Measurements from ENCODE around the gene MFRP. TPM values are rescaled to one million over a fixed set of nuclear protein-coding genes. Genes with fewer than 3 reads are reported as not detected.

The MFRP gene
- total RNA-seq, 4 donors from 2014 or later = not detected

DNA sequence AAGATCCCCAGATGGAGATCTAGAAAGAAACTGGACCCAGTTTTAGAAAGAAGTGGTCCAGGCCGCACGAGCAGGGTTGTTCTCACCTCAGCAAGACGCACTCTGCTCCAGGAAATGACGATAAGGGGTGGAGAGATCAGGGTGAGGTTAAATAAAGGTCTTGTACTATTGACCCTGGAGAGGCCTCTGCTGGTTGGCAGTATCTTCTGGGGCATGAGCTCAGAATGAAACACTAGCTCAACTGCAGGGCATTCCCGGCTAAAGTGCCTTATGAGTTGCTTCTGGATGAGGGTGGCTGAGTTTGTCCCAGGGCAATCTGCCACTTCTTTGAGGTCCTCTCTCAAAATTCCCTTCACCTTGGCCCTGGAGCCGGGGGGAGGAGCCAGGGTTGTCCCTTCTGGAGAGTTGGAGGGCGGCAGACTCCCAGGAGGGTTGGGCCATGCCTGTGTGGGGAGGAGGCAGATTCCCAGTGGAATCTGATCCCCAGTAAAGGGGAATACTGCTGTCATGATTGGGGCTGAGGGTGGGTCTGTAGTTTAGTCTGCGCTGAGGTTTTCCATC, 24.1 kb upstream of the MFRP start:
- 68 to 74% methylated on average over 8 of the region's 8 CpGs for WGBS, 2 donors
- H3K4me3 ChIP-seq (ENCODE audit: low read depth, poor library complexity, severe bottlenecking) = no peak overlapping the region
- TF ChIP-seq, protein P1, sequence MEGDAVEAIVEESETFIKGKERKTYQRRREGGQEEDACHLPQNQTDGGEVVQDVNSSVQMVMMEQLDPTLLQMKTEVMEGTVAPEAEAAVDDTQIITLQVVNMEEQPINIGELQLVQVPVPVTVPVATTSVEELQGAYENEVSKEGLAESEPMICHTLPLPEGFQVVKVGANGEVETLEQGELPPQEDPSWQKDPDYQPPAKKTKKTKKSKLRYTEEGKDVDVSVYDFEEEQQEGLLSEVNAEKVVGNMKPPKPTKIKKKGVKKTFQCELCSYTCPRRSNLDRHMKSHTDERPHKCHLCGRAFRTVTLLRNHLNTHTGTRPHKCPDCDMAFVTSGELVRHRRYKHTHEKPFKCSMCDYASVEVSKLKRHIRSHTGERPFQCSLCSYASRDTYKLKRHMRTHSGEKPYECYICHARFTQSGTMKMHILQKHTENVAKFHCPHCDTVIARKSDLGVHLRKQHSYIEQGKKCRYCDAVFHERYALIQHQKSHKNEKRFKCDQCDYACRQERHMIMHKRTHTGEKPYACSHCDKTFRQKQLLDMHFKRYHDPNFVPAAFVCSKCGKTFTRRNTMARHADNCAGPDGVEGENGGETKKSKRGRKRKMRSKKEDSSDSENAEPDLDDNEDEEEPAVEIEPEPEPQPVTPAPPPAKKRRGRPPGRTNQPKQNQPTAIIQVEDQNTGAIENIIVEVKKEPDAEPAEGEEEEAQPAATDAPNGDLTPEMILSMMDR (IDR thresholded peaks at IDR 0.05) = no peak
- no peak for TF ChIP-seq POLR2A (IDR thresholded peaks at IDR 0.05)
- no peak for DNase-seq (ENCODE audit: low spot score in 2 of 2)
- intact Hi-C loops (cut with DNase I; ENCODE audit: low total_unique reads) = no loop called here

DNA sequence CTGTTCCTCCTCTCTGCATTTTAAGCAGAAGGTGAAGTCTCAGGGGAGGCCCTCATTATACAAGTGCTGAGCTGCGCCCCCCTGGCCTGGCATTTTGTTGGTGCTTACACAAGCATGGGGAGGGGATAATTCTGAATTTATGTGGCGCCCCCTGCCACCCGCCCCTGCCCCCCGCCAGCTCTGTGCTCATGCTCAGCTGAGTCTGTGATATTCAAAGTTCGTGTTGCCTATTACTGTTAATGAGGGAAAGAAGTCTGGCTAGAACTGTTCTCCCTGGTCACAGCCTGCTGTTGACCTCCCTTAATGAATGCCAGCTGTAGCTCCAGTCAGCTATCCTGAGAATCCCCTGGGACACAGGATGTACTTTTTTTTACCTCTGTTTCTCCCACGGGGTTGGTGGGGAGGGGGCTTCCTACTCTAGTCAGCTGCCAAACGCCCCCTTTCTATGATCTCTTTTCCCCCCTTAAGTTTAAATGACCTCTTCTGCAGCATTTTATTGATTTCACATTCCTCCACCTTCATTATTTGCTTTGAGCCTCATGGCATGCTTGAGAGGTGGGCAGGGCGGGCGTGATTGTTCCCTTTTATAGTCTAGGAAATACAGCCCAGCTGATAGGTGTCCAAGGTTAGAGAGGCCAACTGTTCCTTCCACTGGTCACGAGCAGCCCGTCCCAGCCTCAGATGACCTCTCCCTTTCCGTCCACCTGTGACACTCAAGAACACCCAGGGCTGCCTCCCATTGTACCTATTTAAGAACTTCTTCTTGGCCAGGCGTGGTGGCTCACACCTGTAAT, 22.8 kb upstream of the MFRP start:
- intact Hi-C loops (cut with DNase I; ENCODE audit: low total_unique reads) = no loop called here
- TF ChIP-seq POLR2A (IDR thresholded peaks at IDR 0.05) = no peak
- TF ChIP-seq, protein P1 (IDR thresholded peaks at IDR 0.05) = no peak
- DNase-seq (ENCODE audit: low spot score in 2 of 2) = no peak
- no peak overlapping the region for H3K4me3 ChIP-seq (ENCODE audit: low read depth, poor library complexity, severe bottlenecking)
- 71 to 73% methylated on average over 12 to 13 of the region's 13 CpGs for WGBS, 2 donors

DNA sequence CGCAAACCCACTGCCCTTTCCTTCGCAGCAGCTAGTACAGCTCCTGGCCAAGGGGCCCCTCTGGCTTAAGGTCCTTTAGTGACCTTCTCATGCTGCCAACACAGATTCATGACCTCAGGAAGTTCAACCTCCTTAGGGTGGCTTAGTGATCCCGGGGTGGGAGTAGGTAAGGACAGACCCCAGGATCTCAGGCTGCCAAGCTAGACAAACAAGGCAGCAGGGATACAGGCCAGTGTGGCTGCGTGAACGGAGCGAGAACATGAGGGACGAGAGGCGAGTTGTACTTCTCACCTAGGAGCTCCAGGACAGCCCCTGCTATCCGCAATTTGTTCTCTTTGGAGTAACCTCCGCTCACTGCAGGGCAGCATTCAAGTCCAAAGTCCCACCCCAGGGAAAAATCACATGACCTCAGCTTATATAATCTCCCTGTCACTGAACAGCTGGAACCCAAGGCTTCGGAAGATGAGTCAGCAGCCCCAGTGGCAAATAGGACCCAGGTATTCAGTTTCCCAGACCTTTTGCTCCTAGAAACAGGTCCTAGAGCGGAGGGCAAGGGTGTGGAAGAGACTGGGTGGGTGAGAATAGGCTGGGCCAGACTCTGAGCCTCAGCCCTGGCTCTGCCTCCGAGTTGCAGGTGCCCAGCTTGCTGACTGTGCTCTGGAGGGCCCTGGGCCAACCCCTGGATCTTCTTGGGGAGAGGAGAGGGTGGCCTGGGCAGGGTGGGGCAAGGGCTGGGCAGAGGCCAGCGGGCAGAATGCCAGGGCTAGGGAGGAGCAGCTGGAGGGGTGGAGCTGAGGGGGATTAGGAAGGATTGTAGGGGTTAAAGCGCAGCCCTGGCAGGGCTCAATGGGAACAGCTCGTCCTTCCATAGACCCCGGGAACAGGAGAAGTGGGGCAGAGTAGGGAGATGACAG, 21.9 kb upstream of the MFRP start:
- WGBS, 2 donors = 52 to 59% methylated on average over 16 to 17 of the region's 17 CpGs

DNA sequence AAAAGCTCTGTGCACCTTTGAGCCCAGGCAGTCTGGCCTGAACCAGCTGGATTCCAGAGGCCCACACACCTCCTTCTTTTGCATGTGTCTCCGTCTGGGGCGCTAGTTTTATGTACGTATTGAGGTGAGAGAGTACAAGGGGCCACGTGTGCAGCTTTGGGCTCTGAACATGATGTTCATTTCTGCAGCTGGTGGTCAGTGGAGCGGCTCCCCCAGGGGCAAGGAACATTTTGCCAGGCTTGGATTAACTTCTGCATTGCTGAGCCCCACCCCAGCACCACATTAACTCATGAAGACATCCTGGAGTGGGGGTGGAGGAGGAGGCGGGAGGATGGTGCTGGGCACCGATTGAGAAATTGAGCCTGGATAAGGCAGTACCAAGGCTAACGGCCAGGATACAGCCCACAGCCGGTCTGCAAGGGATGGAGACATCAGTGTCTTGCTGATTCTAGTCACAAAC, 21.2 kb upstream of the MFRP start:
- no peak overlapping the region for H3K4me3 ChIP-seq (ENCODE audit: low read depth, poor library complexity, severe bottlenecking)
- intact Hi-C loops (cut with DNase I; ENCODE audit: low total_unique reads) = no loop called here

More for the DNA sequence above, 21.9 kb upstream of the MFRP start:
- no peak overlapping the region for H3K4me3 ChIP-seq (ENCODE audit: low read depth, poor library complexity, severe bottlenecking)
- intact Hi-C loops (cut with DNase I; ENCODE audit: low total_unique reads) = no loop called here
- DNase-seq (ENCODE audit: low spot score in 2 of 2) = no peak
- no peak for TF ChIP-seq POLR2A (IDR thresholded peaks at IDR 0.05)
- TF ChIP-seq, protein P1 (IDR thresholded peaks at IDR 0.05) = no peak

More for the DNA sequence above, 21.2 kb upstream of the MFRP start:
- DNase-seq (ENCODE audit: low spot score in 2 of 2) = no peak
- WGBS, 2 donors = 58 to 71% methylated on average over 9 of the region's 9 CpGs
- TF ChIP-seq, protein P1 (IDR thresholded peaks at IDR 0.05) = no peak
- TF ChIP-seq POLR2A (IDR thresholded peaks at IDR 0.05) = no peak
